Measurements from ENCODE around the gene ANO1.

- TF ChIP-seq CTCF (IDR thresholded peaks at IDR 0.05; ENCODE audit: insufficient read depth, low read depth, low read length) (no peak), EZH2 (IDR thresholded peaks at IDR 0.05; ENCODE audit: insufficient read depth, low read length) (no peak)
Measured at GRCh38 chr11:70194792-70195791, 117.0 kb downstream of the ANO1 start.
